ENCODE results near the gene ZMIZ1. TPM values are rescaled to one million over a fixed set of nuclear protein-coding genes. Genes with fewer than 3 reads are reported as not detected.

The ZMIZ1 gene
- polyA plus RNA-seq, 2 of the 4 experiments (the other 2 are of a cell fraction), result 8.1 to 30.3 TPM

DNA sequence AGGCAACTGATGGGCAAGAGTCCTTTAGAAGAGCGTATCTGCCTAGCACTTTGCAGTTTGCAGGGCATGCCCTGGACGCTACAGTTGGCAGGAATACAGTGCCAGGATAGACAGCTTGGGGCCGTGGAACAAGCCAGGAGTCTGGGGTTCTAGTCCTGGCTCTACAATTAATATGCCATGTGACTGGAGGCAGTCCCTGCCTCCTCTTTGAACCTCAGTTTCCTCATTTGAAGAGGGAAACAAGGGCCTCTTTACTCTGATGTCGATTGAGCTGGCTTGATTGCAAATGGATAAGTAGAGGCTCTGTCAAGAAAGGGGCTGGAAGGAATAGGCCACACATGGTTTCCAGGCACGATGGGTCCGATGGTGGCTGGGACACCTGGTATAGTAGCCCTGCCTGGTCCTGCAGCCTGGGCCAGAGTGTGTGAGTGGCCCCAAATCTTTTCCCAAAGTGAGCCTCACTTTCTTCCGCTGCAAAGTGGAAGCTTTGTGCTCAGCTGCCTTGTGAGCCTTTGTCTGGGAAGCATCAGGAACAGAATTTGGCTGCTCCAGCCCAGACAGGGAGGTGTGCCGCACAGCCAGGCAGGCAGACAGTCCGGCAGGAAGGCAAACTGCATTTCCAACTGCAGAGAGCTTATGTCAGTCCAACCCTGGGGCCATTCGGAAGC, 167.1 kb downstream of the ZMIZ1 start:
- H3K4me3 ChIP-seq, result no peak overlapping the region
- POLR2A ChIA-PET, result no interaction called here
- peaks cover 22% of the 10 kb centered on the region; the same call in 2 of the 3 replicates for H3K4me1 ChIP-seq
- ATAC-seq (no peak), DNase-seq (ENCODE audit: low read depth in 1 of 2, low spot score in 1 of 2) (no peak), FAIRE-seq (no peak)
- H3K9me3 ChIP-seq, result no peaks in the 10 kb centered on the region
- CTCF ChIA-PET, result interaction anchor here (1.2 kb wide), 1 partner anchor 13 kb away, joined by 4 read pairs; no protein-coding TSS in a partner anchor
- no peak overlapping the region for H3K27ac ChIP-seq
- H3K4me2 ChIP-seq, result no peak overlapping the region
- WGBS (ENCODE audit: missing lambda C conversion rate), result 85% methylated on average over 10 of the region's 10 CpGs
- TF ChIP-seq NPAS2 (CRISPR knock-in tag; IDR thresholded peaks at IDR 0.05; ENCODE audit: borderline replicate concordance) (no peak), HOXB13 (CRISPR knock-in tag; IDR thresholded peaks at IDR 0.05; ENCODE audit: low read depth) (no peak), CTCF (IDR thresholded peaks at IDR 0.05) (no peak), EP300 (IDR thresholded peaks at IDR 0.05) (no peak), RAD21 (conservative IDR thresholded peaks at IDR 0.05 in 1 of 2, IDR thresholded peaks at IDR 0.05 in 1 of 2) (no peak), CEBPB (IDR thresholded peaks at IDR 0.05) (no peak), PHF8 (IDR thresholded peaks at IDR 0.05; ENCODE audit: borderline replicate concordance, low read depth) (no peak), ELK1 (IDR thresholded peaks at IDR 0.05; ENCODE audit: low read depth, low read length) (no peak), FOXS1 (CRISPR knock-in tag; IDR thresholded peaks at IDR 0.05) (no peak), EHMT2 (IDR thresholded peaks at IDR 0.05; ENCODE audit: low read depth) (no peak)
- TF ChIP-seq, protein P1, sequence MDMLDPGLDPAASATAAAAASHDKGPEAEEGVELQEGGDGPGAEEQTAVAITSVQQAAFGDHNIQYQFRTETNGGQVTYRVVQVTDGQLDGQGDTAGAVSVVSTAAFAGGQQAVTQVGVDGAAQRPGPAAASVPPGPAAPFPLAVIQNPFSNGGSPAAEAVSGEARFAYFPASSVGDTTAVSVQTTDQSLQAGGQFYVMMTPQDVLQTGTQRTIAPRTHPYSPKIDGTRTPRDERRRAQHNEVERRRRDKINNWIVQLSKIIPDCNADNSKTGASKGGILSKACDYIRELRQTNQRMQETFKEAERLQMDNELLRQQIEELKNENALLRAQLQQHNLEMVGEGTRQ (IDR thresholded peaks at IDR 0.05), result no peak
- TF ChIP-seq, protein P2, sequence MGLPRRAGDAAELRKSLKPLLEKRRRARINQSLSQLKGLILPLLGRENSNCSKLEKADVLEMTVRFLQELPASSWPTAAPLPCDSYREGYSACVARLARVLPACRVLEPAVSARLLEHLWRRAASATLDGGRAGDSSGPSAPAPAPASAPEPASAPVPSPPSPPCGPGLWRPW (IDR thresholded peaks at IDR 0.05), result no peak

DNA sequence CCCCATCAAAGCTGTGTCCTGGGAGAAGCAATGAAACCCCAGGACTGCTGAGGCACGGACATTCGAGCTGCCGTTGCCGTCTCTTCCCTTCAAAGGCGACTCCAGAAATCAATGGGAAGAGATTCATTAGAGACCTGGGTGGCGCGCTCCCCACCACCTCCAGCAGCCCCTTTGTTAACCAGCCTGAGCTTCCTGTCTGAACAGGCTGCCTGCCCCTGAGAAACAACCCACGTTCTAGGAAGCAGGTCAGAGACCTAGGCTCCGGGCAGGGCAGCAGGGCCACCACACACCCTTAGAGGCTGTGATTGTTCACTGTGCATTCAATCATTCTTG, 167.6 kb downstream of the ZMIZ1 start:
- TF ChIP-seq GATA3 (IDR thresholded peaks at IDR 0.05; ENCODE audit: borderline replicate concordance) (no peak), HOXB5 (CRISPR knock-in tag; IDR thresholded peaks at IDR 0.05) (no peak), RAD21 (conservative IDR thresholded peaks at IDR 0.05 in 1 of 2, IDR thresholded peaks at IDR 0.05 in 1 of 2) (no peak), FOSL2 (IDR thresholded peaks at IDR 0.05) (no peak), FOSL2 (CRISPR knock-in tag; IDR thresholded peaks at IDR 0.05) (no peak), RCOR1 (IDR thresholded peaks at IDR 0.05; ENCODE audit: low read depth, low read length) (no peak), CHD4 (IDR thresholded peaks at IDR 0.05; ENCODE audit: borderline replicate concordance) (no peak), HOXA7 (CRISPR knock-in tag; IDR thresholded peaks at IDR 0.05) (no peak)
- TF ChIP-seq, protein P3, sequence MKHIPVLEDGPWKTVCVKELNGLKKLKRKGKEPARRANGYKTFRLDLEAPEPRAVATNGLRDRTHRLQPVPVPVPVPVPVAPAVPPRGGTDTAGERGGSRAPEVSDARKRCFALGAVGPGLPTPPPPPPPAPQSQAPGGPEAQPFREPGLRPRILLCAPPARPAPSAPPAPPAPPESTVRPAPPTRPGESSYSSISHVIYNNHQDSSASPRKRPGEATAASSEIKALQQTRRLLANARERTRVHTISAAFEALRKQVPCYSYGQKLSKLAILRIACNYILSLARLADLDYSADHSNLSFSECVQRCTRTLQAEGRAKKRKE (CRISPR knock-in tag; IDR thresholded peaks at IDR 0.05; ENCODE audit: low read depth), result no peak
- Histone ChIP-seq H3K4me1 (peaks cover 22% of the 10 kb centered on the region; the same call in 2 of the 3 replicates), H3K4me3 (no peak overlapping the region), H3K9me3 (no peaks in the 10 kb centered on the region), H3K4me2 (no peak overlapping the region), H3K27ac (no peak overlapping the region)
- FAIRE-seq, result no peak
- ChIA-PET POLR2A (no interaction called here), CTCF (interaction anchor here (1.2 kb wide), 1 partner anchor 13 kb away, joined by 4 read pairs; no protein-coding TSS in a partner anchor)
- no peak for DNase-seq (ENCODE audit: low read depth in 1 of 2, low spot score in 1 of 2)
- 95% methylated on average over 9 of the region's 9 CpGs for WGBS (ENCODE audit: missing lambda C conversion rate)
- no peak for ATAC-seq
